NCI-H2227 (cell line): ENCODE data around the gene PCNX2.

Experiments
- DNase-seq: peaks from one replicate; lab custom pipeline; 2025; ENCODE audit not compliant: unreplicated experiment; lab: John Stamatoyannopoulos, UW

Gene PCNX2, protein sequence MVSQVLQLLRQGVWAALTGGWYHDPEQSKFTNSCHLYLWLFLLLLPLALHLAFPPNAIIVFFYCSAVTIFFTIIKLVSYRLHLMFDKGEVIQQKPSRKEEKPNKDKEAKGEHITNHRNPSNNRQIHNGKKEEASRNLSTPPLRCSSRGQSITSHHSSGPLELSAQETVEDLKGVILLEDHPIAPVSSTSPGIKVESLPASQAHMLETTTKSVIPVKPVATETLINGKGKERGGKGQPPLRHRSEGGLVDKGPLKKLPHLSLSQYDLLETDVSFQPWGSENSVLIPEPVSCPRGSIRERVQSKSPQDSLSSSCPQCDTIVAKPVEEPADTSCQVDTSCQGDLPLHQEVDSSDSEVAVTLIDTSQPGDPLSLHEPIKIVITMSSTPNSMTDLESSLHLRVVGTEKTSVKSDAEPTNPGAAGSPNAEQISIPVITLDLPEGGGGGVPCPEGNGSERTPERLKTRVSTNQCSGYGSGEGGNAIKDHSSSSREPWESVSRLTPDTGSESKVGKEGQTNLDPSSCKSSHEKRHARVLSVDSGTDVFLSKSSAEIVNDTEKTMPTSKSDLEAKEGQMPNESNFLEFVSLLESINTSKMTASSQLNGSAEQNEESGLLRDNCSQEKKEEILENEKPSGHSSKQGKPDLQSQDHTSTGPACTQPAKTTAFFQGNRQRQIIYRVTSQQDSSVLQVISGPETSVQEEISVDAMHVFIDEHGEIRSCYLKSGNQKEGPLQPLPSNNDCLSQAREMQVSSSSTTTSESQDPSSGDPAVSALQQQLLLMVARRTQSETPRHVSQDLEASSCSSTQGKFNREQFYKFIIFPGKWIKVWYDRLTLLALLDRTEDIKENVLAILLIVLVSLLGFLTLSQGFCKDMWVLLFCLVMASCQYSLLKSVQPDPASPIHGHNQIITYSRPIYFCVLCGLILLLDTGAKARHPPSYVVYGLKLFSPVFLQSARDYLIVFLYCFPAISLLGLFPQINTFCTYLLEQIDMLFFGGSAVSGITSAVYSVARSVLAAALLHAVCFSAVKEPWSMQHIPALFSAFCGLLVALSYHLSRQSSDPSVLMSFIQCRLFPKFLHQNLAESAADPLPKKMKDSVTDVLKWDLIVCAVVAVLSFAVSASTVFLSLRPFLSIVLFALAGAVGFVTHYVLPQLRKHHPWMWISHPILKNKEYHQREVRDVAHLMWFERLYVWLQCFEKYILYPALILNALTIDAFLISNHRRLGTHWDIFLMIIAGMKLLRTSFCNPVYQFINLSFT (N-terminal part only)

GRCh38 chr1:233295237-233295974, at the start of gene PCNX2:
Gene PCNX2, minus strand, starts transcription at chr1:233295725. Its CDS starts 247 bp downstream, at chr1:233295478.
- DNase-seq: peak; percentile 83

DNA sequence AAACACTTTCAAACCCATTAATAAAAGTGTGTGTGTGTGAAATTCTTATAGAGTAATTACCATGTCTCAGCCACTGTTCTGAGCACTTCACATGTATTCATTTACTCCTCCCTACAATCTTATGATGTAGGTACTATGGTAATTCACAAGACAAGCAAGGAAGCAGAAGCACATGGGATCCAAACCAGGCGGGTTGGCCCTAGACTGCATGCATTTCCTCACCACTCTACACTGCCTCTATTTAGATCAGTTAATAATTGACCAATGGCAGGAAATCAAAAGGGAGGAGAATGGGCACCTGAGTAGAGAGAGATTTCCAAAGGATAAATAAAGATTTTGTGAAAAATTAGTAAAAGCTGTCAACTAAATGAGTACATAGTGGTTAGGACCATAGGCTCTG, 47.7 kb upstream of the PCNX2 start:
- no peak for DNase-seq

DNA sequence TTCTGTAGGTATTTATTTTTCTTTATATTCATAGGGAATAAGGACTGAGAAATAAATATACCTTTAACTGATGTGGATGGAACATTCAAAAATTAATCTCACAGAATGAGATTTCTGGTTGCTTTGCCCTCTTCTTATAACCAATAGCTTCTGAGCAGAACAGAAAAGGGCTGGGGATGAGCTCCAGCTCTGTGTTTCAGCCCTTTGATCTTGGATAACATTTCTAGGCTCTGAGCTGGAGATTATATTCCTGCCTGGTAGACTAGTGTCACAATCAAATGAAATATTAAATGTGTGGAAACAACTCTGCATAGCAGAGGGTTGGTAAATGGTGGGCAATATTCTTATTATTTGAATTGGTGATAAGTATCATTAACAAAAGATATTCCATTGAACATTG, 46.6 kb upstream of the PCNX2 start:
- no peak for DNase-seq

GRCh38 chr1:233340966-233341516, 45.5 kb upstream of the PCNX2 start:
- DNase-seq: no peak

GRCh38 chr1:233340031-233340555, 44.6 kb upstream of the PCNX2 start:
- DNase-seq: no peak

GRCh38 chr1:233338102-233338501, 42.6 kb upstream of the PCNX2 start:
- DNase-seq: no peak

DNA sequence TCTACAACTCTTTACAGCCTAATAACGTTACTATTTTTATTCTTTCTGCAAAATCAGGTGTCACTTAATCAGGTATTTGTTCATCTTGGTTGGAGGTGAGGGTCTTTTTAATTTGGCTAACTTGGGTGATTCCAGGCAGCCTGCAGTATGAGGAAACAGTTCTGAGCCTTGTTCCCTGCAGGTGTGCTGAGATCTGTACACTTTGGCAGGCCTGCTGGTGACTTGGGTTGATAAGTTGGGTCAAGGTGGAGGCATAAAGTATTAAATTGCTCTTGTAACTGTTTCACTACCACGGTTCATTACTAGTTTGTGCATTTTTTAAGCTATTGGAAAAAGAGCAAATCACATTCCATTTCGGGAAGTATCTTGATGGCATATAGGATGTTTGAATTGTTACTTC, 42.0 kb upstream of the PCNX2 start:
- DNase-seq: no peak

GRCh38 chr1:233336554-233337456, 41.3 kb upstream of the PCNX2 start:
- no peak for DNase-seq

DNA sequence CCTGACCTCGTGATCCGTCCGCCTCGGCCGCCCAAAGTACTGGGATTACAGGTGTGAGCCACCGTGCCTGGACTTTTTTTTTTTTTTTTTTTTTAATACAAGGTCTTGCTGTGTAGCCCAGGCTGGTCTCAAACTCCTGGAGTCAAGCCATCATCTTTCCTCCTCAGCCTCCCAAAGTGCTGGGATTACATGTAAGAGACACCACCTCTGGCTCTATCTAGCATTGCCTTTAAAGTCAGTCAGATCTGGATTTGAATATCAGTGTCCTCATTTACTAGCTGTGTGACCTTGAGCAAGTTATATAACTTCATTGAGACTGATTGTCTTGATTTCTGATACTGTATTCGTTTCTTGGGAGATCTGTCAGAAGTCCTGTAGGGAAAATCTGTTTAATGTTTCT, 38.6 kb upstream of the PCNX2 start:
- DNase-seq: no peak

GRCh38 chr1:233333086-233333485, 37.6 kb upstream of the PCNX2 start:
- no peak for DNase-seq

DNA sequence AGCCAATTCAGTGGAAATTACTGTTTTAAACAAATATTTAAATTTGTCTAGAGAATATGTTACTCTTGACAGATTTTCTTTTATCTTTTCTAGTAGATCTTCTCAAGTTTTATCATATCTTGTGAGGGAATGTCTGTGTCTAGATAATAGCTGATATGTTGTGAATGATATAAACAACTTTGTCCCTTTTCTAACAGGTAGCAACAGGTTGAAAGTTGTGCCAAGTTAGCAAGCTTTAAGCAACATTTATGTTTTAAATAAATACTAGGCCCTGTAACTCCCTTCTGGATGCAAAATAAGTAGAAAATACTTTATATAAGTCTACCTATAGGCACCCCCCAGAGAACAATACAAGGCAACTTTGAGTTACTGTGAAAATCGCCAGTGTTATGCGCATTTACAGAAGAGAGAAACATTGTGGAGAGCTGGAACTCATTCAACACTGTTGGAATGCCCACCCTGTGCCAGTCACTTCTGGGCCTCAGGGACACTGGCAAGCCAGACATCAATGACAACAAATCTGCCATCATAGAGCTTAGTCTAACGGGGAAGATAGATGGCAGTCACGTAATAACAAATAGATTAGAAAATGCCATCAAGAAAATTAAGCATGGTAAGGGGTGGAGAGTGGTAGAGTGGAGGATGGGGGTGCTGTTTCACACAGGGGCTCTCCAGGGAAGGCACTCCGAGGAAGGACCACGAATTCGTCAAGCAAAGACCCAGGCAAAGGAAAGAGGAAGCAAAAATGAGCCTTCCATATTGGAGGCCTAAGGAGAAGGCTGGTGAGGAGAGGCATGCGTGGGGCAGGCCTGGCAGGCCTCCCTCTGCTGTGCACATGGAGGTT, 36.4 kb upstream of the PCNX2 start:
- DNase-seq: no peak

DNA sequence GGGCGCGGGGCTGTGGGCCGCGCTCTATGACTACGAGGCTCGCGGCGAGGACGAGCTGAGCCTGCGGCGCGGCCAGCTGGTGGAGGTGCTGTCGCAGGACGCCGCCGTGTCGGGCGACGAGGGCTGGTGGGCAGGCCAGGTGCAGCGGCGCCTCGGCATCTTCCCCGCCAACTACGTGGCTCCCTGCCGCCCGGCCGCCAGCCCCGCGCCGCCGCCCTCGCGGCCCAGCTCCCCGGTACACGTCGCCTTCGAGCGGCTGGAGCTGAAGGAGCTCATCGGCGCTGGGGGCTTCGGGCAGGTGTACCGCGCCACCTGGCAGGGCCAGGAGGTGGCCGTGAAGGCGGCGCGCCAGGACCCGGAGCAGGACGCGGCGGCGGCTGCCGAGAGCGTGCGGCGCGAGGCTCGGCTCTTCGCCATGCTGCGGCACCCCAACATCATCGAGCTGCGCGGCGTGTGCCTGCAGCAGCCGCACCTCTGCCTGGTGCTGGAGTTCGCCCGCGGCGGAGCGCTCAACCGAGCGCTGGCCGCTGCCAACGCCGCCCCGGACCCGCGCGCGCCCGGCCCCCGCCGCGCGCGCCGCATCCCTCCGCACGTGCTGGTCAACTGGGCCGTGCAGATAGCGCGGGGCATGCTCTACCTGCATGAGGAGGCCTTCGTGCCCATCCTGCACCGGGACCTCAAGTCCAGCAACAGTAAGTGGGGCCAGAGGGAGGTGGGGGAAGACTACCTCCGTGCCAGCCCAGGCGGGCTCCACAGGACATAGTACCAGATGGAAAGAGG, 32.8 kb upstream of the PCNX2 start:
- peak; percentile 69 for DNase-seq

- no peak for DNase-seq
Measured at GRCh38 chr1:233327651-233328141, 32.2 kb upstream of the PCNX2 start, which contains the start of gene MAP3K21. Gene MAP3K21, plus strand, starts transcription at chr1:233327724. Its CDS starts 305 bp downstream, at chr1:233328029.

- DNase-seq: peak; percentile 94
Measured at GRCh38 chr1:233326811-233327650, 31.5 kb upstream of the PCNX2 start.

GRCh38 chr1:233326319-233326718, 30.8 kb upstream of the PCNX2 start:
- DNase-seq: no peak

- DNase-seq: no peak
Measured at GRCh38 chr1:233323718-233324117, 28.2 kb upstream of the PCNX2 start.
